GM23338 (cell line): Measurements from ENCODE around the gene PGS1. TPM values are rescaled to one million over a fixed set of nuclear protein-coding genes. Genes with fewer than 3 reads are reported as not detected.

Experiments used
- ATAC-seq: fragments of 200-7000 bp; cut with Tn5 transposase; 3 replicates; pipeline ENCODE4 v1.9.1; 2020
- DNase-seq: peaks from one replicate; pipeline ENCODE4 v3.0.0-alpha.2; 2015; ENCODE audit warnings: low spot score
- H2AFZ ChIP-seq: fragments of 200-600 bp; sonication (generic); 2 replicates; pipeline ENCODE4 v1.8.0; 2016; ENCODE audit warnings: antibody characterized with exemption, mild to moderate bottlenecking, moderate library complexity
- H3F3A ChIP-seq: fragments of 200-600 bp; sonication (generic); replicated peaks from 2 replicates; pipeline ENCODE4 v1.8.0; 2017; ENCODE audit warnings: antibody characterized with exemption, mixed run types, low read depth
- H3K27ac ChIP-seq: fragments of 200-600 bp; sonication (generic); 2 replicates; pipeline ENCODE4 v1.6.1; 2016; ENCODE audit warnings: low read depth
- H3K27me3 ChIP-seq: fragments of 200-600 bp; sonication (generic); 2 replicates; pipeline ENCODE4 v1.8.0; 2016; ENCODE audit warnings: mild to moderate bottlenecking, mixed run types, moderate library complexity; ENCODE audit not compliant: insufficient read depth
- H3K36me3 ChIP-seq: fragments of 200-600 bp; sonication (generic); 2 replicates; pipeline ENCODE4 v1.8.0; 2016; ENCODE audit warnings: mild to moderate bottlenecking; ENCODE audit not compliant: insufficient read depth
- H3K4me1 ChIP-seq: fragments of 200-600 bp; sonication (generic); 2 replicates; pipeline ENCODE4 v1.8.0; 2016; ENCODE audit warnings: mild to moderate bottlenecking, moderate library complexity; ENCODE audit not compliant: insufficient read depth
- H3K4me2 ChIP-seq: fragments of 200-600 bp; sonication (generic); 2 replicates; pipeline ENCODE4 v1.7.1; 2017; ENCODE audit warnings: mixed run types
- H3K4me3 ChIP-seq: fragments of 200-600 bp; sonication (generic); 2 replicates; pipeline ENCODE4 v1.6.1; 2016; ENCODE audit warnings: mixed run types
- H3K79me2 ChIP-seq: fragments of 200-600 bp; sonication (generic); replicated peaks from 2 replicates; pipeline ENCODE4 v1.8.0; 2017; ENCODE audit warnings: mild to moderate bottlenecking; ENCODE audit not compliant: insufficient read depth
- H3K9me2 ChIP-seq: fragments of 200-600 bp; sonication (generic); 2 replicates; pipeline ENCODE4 v1.8.0; 2017; ENCODE audit not compliant: insufficient read depth
- H4K20me1 ChIP-seq: fragments of 200-600 bp; sonication (generic); replicated peaks from 2 replicates; pipeline ENCODE4 v1.8.0; 2017; ENCODE audit warnings: mild to moderate bottlenecking; ENCODE audit not compliant: insufficient read depth
- H3K27ac Mint-ChIP-seq: 2 replicates; pipeline ENCODE4 v1.8.0; 2020; ENCODE audit warnings: inconsistent platforms, mild to moderate bottlenecking, moderate library complexity, mixed read lengths
- H3K27me3 Mint-ChIP-seq: 3 replicates; pipeline ENCODE4 v1.8.0; 2022; ENCODE audit warnings: low read depth, mild to moderate bottlenecking, moderate library complexity, mixed read lengths, inconsistent platforms; ENCODE audit not compliant: insufficient read depth, poor library complexity
- H3K36me3 Mint-ChIP-seq: 3 replicates; pipeline ENCODE4 v1.8.0; 2021; ENCODE audit warnings: low read depth, mild to moderate bottlenecking, inconsistent platforms, moderate library complexity, mixed read lengths
- H3K4me1 Mint-ChIP-seq: 3 replicates; pipeline ENCODE4 v1.8.0; 2020; ENCODE audit warnings: mild to moderate bottlenecking, inconsistent platforms, mixed read lengths
- H3K4me3 Mint-ChIP-seq: 3 replicates; pipeline ENCODE4 v1.8.0; 2021; ENCODE audit warnings: moderate library complexity, mild to moderate bottlenecking, inconsistent platforms, mixed read lengths
- H3K9me3 Mint-ChIP-seq: 3 replicates; pipeline ENCODE4 v1.8.0; 2020; ENCODE audit warnings: moderate library complexity, mild to moderate bottlenecking, inconsistent platforms, mixed read lengths
- CREB1 ChIP-seq: fragments of 250-450 bp; sonication (Bioruptor Pico); IDR thresholded peaks from 2 replicates; pipeline ENCODE4 v1.5.0; 2020; ENCODE audit warnings: low read depth, mild to moderate bottlenecking, moderate library complexity
- ETS1 ChIP-seq: IDR thresholded peaks from 2 replicates; pipeline ENCODE4 v1.6.1; 2016; ENCODE audit warnings: antibody characterized with exemption
- EZH2 ChIP-seq: fragments of 200-600 bp; sonication (generic); IDR thresholded peaks from one replicate; pipeline ENCODE4 v1.8.0; 2017; ENCODE audit warnings: antibody characterized with exemption, mild to moderate bottlenecking, low read depth; ENCODE audit not compliant: unreplicated experiment
- EZH2phosphoT487 ChIP-seq: fragments of 200-600 bp; sonication (generic); IDR thresholded peaks from one replicate; pipeline ENCODE4 v1.8.1; 2018; ENCODE audit warnings: antibody characterized with exemption; ENCODE audit not compliant: unreplicated experiment
- JUNB ChIP-seq: IDR thresholded peaks from one replicate; pipeline ENCODE4 v1.6.1; 2016; ENCODE audit warnings: antibody characterized with exemption; ENCODE audit not compliant: unreplicated experiment
- NANOG ChIP-seq: IDR thresholded peaks from 2 replicates; pipeline ENCODE4 v1.6.1; 2016; ENCODE audit warnings: antibody characterized with exemption, borderline replicate concordance
- POLR2AphosphoS5 ChIP-seq: IDR thresholded peaks from 2 replicates; pipeline ENCODE4 v1.6.1; 2016; ENCODE audit warnings: antibody characterized with exemption, low read depth
- REST ChIP-seq: IDR thresholded peaks from one replicate; pipeline ENCODE4 v1.6.1; 2018; ENCODE audit warnings: antibody characterized with exemption; ENCODE audit not compliant: unreplicated experiment
- STAT1 ChIP-seq: IDR thresholded peaks from one replicate; pipeline ENCODE4 v1.6.1; 2016; ENCODE audit warnings: antibody characterized with exemption; ENCODE audit not compliant: unreplicated experiment
- ZNF114 ChIP-seq: fragments of 250-450 bp; sonication (Bioruptor Pico); IDR thresholded peaks from 2 replicates; pipeline ENCODE4 v1.5.0; 2020; ENCODE audit warnings: mild to moderate bottlenecking, moderate library complexity
- ZNF331 ChIP-seq: fragments of 250-450 bp; sonication (Bioruptor Pico); IDR thresholded peaks from 2 replicates; pipeline ENCODE4 v1.5.0; 2020; ENCODE audit warnings: low read depth, mild to moderate bottlenecking, moderate library complexity
- polyA plus RNA-seq: library from polyadenylated mRNA; unstranded; fragments of >200 nt; fragmentation: Nextera tagmentation; extraction: Ambion mirVana; gene quantifications from 2 replicates; pipeline ENCODE4 v1.2.1, GENCODE V29; 2016
- total RNA-seq: library from RNA; depleted of rRNA; stranded (reverse); fragments of >200 nt; shearing (Covaris generic); gene quantifications from 2 replicates; pipeline ENCODE4 v1.2.3, GENCODE V29; 2014
- TF ChIP-seq, protein P1 (sequence below), 2 experiments: fragments of 200-600 bp in 1 of 2; sonication (generic) in 1 of 2; conservative IDR thresholded peaks; 2 replicates each; pipeline versions ENCODE4 v1.5.1 to v1.6.1; 2016 to 2017; ENCODE audit warnings: antibody characterized with exemption in 2 of 2, low read depth in 2 of 2, mild to moderate bottlenecking in 2 of 2, moderate library complexity in 1 of 2
- TF ChIP-seq, protein P2 (sequence below): fragments of 250-450 bp; sonication (Bioruptor Pico); IDR thresholded peaks from 2 replicates; pipeline ENCODE4 v1.5.0; 2020; ENCODE audit warnings: mild to moderate bottlenecking, moderate library complexity

PGS1 gene
- total and polyA plus RNA-seq, 2 experiments from 2014 or later, result 43.9 to 67.1 TPM

GRCh38 chr17:78426293-78426879 is 47.9 kb downstream of the PGS1 start:
- no peak overlapping the region for H3K27ac ChIP-seq
- 0 out of 2 replicates have a peak, but pooled peaks cover 9% of the 10 kb centered on the region for H3K79me2 ChIP-seq
- no peak overlapping the region for H3K27ac Mint-ChIP-seq
- H3K4me1 Mint-ChIP-seq, result peaks cover 24% of the 10 kb centered on the region
- peaks cover 9% of the 10 kb centered on the region; the same call in 1 of the 2 replicates for H3K36me3 ChIP-seq
- H3K9me3 Mint-ChIP-seq, result no peaks in the 10 kb centered on the region
- peaks cover 54% of the 10 kb centered on the region for H3K36me3 Mint-ChIP-seq
- H3K4me1 ChIP-seq, result peaks cover 9% of the 10 kb centered on the region; the same call in 1 of the 2 replicates
- DNase-seq (no peak), ATAC-seq (no peak)
- no peak overlapping the region for H2AFZ ChIP-seq
- peaks cover 16% of the 10 kb centered on the region for H3K27me3 Mint-ChIP-seq
- no peak overlapping the region for H3K4me3 Mint-ChIP-seq
- peaks cover 3% of the 10 kb centered on the region; the same call in 1 of the 2 replicates for H4K20me1 ChIP-seq
- TF ChIP-seq POLR2AphosphoS5, result no peak
- no peak for TF ChIP-seq ETS1
- TF ChIP-seq ZNF114, result no peak
- TF ChIP-seq EZH2, result no peak
- no peak for TF ChIP-seq CREB1 (CRISPR knock-in tag)
- TF ChIP-seq NANOG, result no peak
- no peak for TF ChIP-seq EZH2phosphoT487
- TF ChIP-seq, protein P1, sequence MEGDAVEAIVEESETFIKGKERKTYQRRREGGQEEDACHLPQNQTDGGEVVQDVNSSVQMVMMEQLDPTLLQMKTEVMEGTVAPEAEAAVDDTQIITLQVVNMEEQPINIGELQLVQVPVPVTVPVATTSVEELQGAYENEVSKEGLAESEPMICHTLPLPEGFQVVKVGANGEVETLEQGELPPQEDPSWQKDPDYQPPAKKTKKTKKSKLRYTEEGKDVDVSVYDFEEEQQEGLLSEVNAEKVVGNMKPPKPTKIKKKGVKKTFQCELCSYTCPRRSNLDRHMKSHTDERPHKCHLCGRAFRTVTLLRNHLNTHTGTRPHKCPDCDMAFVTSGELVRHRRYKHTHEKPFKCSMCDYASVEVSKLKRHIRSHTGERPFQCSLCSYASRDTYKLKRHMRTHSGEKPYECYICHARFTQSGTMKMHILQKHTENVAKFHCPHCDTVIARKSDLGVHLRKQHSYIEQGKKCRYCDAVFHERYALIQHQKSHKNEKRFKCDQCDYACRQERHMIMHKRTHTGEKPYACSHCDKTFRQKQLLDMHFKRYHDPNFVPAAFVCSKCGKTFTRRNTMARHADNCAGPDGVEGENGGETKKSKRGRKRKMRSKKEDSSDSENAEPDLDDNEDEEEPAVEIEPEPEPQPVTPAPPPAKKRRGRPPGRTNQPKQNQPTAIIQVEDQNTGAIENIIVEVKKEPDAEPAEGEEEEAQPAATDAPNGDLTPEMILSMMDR (conservative IDR thresholded peaks at IDR 0.05; ENCODE audit: low read depth in 2 of 2), result no peak
- no peak for TF ChIP-seq REST
- no peak for TF ChIP-seq JUNB
- no peak for TF ChIP-seq ZNF331 (CRISPR knock-in tag)
- no peak for TF ChIP-seq STAT1
- TF ChIP-seq, protein P2, sequence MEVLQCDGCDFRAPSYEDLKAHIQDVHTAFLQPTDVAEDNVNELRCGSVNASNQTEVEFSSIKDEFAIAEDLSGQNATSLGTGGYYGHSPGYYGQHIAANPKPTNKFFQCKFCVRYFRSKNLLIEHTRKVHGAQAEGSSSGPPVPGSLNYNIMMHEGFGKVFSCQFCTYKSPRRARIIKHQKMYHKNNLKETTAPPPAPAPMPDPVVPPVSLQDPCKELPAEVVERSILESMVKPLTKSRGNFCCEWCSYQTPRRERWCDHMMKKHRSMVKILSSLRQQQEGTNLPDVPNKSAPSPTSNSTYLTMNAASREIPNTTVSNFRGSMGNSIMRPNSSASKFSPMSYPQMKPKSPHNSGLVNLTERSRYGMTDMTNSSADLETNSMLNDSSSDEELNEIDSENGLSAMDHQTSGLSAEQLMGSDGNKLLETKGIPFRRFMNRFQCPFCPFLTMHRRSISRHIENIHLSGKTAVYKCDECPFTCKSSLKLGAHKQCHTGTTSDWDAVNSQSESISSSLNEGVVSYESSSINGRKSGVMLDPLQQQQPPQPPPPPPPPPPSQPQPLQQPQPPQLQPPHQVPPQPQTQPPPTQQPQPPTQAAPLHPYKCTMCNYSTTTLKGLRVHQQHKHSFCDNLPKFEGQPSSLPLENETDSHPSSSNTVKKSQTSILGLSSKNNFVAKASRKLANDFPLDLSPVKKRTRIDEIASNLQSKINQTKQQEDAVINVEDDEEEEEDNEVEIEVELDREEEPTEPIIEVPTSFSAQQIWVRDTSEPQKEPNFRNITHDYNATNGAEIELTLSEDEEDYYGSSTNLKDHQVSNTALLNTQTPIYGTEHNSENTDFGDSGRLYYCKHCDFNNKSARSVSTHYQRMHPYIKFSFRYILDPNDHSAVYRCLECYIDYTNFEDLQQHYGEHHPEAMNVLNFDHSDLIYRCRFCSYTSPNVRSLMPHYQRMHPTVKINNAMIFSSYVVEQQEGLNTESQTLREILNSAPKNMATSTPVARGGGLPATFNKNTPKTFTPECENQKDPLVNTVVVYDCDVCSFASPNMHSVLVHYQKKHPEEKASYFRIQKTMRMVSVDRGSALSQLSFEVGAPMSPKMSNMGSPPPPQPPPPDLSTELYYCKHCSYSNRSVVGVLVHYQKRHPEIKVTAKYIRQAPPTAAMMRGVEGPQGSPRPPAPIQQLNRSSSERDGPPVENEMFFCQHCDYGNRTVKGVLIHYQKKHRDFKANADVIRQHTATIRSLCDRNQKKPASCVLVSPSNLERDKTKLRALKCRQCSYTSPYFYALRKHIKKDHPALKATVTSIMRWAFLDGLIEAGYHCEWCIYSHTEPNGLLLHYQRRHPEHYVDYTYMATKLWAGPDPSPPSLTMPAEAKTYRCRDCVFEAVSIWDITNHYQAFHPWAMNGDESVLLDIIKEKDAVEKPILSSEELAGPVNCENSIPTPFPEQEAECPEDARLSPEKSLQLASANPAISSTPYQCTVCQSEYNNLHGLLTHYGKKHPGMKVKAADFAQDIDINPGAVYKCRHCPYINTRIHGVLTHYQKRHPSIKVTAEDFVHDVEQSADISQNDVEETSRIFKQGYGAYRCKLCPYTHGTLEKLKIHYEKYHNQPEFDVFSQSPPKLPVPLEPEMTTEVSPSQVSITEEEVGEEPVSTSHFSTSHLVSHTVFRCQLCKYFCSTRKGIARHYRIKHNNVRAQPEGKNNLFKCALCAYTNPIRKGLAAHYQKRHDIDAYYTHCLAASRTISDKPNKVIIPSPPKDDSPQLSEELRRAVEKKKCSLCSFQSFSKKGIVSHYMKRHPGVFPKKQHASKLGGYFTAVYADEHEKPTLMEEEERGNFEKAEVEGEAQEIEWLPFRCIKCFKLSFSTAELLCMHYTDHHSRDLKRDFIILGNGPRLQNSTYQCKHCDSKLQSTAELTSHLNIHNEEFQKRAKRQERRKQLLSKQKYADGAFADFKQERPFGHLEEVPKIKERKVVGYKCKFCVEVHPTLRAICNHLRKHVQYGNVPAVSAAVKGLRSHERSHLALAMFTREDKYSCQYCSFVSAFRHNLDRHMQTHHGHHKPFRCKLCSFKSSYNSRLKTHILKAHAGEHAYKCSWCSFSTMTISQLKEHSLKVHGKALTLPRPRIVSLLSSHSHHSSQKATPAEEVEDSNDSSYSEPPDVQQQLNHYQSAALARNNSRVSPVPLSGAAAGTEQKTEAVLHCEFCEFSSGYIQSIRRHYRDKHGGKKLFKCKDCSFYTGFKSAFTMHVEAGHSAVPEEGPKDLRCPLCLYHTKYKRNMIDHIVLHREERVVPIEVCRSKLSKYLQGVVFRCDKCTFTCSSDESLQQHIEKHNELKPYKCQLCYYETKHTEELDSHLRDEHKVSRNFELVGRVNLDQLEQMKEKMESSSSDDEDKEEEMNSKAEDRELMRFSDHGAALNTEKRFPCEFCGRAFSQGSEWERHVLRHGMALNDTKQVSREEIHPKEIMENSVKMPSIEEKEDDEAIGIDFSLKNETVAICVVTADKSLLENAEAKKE (CRISPR knock-in tag), result no peak
- no peak overlapping the region for H3K4me3 ChIP-seq
- H3K4me2 ChIP-seq, result no peak overlapping the region
- peaks cover 16% of the 10 kb centered on the region for H3F3A ChIP-seq
- H3K27me3 ChIP-seq, result no peaks in the 10 kb centered on the region
- H3K9me2 ChIP-seq, result no peaks in the 10 kb centered on the region
